Neural cell (in vitro differentiated cells): Measurements from ENCODE around the gene FGF6.

Experiments
- CTCF ChIP-seq: fragments of 450-650 bp; IDR thresholded peaks from 2 replicates; pipeline ENCODE4 v1.5.1; 2014; ENCODE audit warnings: antibody characterized with exemption, mild to moderate bottlenecking, moderate library complexity; ENCODE audit not compliant: poor library complexity, severe bottlenecking
- EP300 ChIP-seq: fragments of 450-650 bp; conservative IDR thresholded peaks from 2 replicates; pipeline ENCODE4 v1.6.1; 2014; ENCODE audit warnings: antibody characterized with exemption, mild to moderate bottlenecking, moderate library complexity; ENCODE audit not compliant: poor library complexity, severe bottlenecking

- TF ChIP-seq EP300 (peak; percentile 17), CTCF (no peak)
These were observed 25.4 kb downstream of the FGF6 start for GRCh38 chr12:4420138-4420670.
